ENCODE data around the gene BCAS2. TPM values are rescaled to one million over a fixed set of nuclear protein-coding genes. Genes with fewer than 3 reads are reported as not detected.

BCAS2 gene
- total and polyA plus RNA-seq, 3 experiments from 2014 or later = 62.9 to 99.9 (median 66.9) TPM

GRCh38 chr1:114607223-114607622 lies 25.8 kb upstream of the BCAS2 start:
- no peaks in the 10 kb centered on the region for H3K9me3 ChIP-seq (ENCODE audit: low read length)
- DNase-seq = no peak
- no peak overlapping the region for H3K4me3 ChIP-seq (ENCODE audit: low read length)
- no peak overlapping the region for H3K27ac ChIP-seq (ENCODE audit: low read depth, low read length)
- H3K4me1 Mint-ChIP-seq = no peaks in the 10 kb centered on the region
- ChIA-PET POLR2A (no interaction called here), CTCF (no interaction called here)
- no peak overlapping the region for H3K27ac Mint-ChIP-seq
- H3K27me3 Mint-ChIP-seq = peaks cover 0 to 14% of the 10 kb centered on the region in 2 donors
- no peaks in the 10 kb centered on the region for H3K36me3 ChIP-seq (ENCODE audit: insufficient read depth, low read length)
- no peak overlapping the region for H3K4me3 Mint-ChIP-seq
- H3K9me3 Mint-ChIP-seq = no peaks in the 10 kb centered on the region
- no peaks in the 10 kb centered on the region for H3K4me1 ChIP-seq (ENCODE audit: insufficient read depth, low read length)
- no peaks in the 10 kb centered on the region for H3K27me3 ChIP-seq (ENCODE audit: insufficient read depth, low read length, poor library complexity, severe bottlenecking)
- H3K36me3 Mint-ChIP-seq = no peaks in the 10 kb centered on the region

- Histone ChIP-seq H3K9me3 (ENCODE audit: low read length) (no peaks in the 10 kb centered on the region), H3K36me3 (ENCODE audit: insufficient read depth, low read length) (no peaks in the 10 kb centered on the region), H3K4me1 (ENCODE audit: insufficient read depth, low read length) (no peaks in the 10 kb centered on the region), H3K27me3 (ENCODE audit: insufficient read depth, low read length, poor library complexity, severe bottlenecking) (no peaks in the 10 kb centered on the region), H3K4me3 (ENCODE audit: low read length) (no peak overlapping the region), H3K27ac (ENCODE audit: low read depth, low read length) (no peak overlapping the region)
- Mint-ChIP-seq H3K36me3 (peaks cover 0 to 4% (median 2%) of the 10 kb centered on the region in 3 donors), H3K4me3 (no peak overlapping the region), H3K4me1 (no peaks in the 10 kb centered on the region), H3K27ac (no peak overlapping the region), H3K27me3 (peaks cover 6 to 23% of the 10 kb centered on the region in 2 donors), H3K9me3 (no peaks in the 10 kb centered on the region)
- ChIA-PET CTCF (no interaction called here), POLR2A (no interaction called here)
- DNase-seq = no peak
These were observed 16.5 kb upstream of the BCAS2 start for GRCh38 chr1:114597949-114598348.

DNA sequence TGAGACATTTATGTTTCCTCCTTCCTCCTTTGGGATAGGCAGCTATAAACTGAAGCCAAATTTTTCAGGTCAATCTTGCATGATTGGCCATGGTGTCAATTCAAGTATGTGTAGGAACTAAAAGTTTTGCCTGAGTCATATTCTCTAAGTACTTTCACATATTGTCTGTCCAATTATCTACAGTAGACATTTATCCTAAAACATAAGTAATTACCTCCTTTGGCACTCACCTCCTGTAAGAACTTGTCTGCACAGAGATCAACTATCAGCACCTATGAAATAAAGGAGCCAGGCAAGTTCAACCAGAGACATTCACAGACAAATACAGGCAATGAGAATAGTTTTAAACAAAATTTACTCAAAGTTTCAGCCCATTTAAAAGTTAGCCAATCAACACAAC lies 14.2 kb upstream of the BCAS2 start:
- H3K4me1 Mint-ChIP-seq = no peaks in the 10 kb centered on the region
- H3K4me3 Mint-ChIP-seq = no peak overlapping the region
- H3K27ac ChIP-seq (ENCODE audit: low read depth, low read length) = no peak overlapping the region
- H3K27me3 Mint-ChIP-seq = peaks cover 17 to 33% of the 10 kb centered on the region in 2 donors
- H3K4me1 ChIP-seq (ENCODE audit: insufficient read depth, low read length) = no peaks in the 10 kb centered on the region
- ChIA-PET POLR2A (no interaction called here), CTCF (no interaction called here)
- no peaks in the 10 kb centered on the region for H3K36me3 ChIP-seq (ENCODE audit: insufficient read depth, low read length)
- H3K4me3 ChIP-seq (ENCODE audit: low read length) = no peak overlapping the region
- no peak overlapping the region for H3K27ac Mint-ChIP-seq
- H3K9me3 Mint-ChIP-seq = no peaks in the 10 kb centered on the region
- no peak for DNase-seq
- H3K9me3 ChIP-seq (ENCODE audit: low read length) = no peaks in the 10 kb centered on the region
- H3K36me3 Mint-ChIP-seq = peaks cover 0 to 4% (median 2%) of the 10 kb centered on the region in 3 donors
- no peaks in the 10 kb centered on the region for H3K27me3 ChIP-seq (ENCODE audit: insufficient read depth, low read length, poor library complexity, severe bottlenecking)

- no peak overlapping the region for H3K27ac Mint-ChIP-seq
- ChIA-PET POLR2A (no interaction called here), CTCF (no interaction called here)
- Histone ChIP-seq H3K9me3 (ENCODE audit: low read length) (no peaks in the 10 kb centered on the region), H3K27ac (ENCODE audit: low read depth, low read length) (no peak overlapping the region), H3K4me3 (ENCODE audit: low read length) (no peak overlapping the region), H3K36me3 (ENCODE audit: insufficient read depth, low read length) (no peaks in the 10 kb centered on the region), H3K27me3 (ENCODE audit: insufficient read depth, low read length, poor library complexity, severe bottlenecking) (no peaks in the 10 kb centered on the region), H3K4me1 (ENCODE audit: insufficient read depth, low read length) (no peaks in the 10 kb centered on the region)
- H3K4me3 Mint-ChIP-seq = no peak overlapping the region
- peaks cover 0 to 4% (median 2%) of the 10 kb centered on the region in 3 donors for H3K36me3 Mint-ChIP-seq
- peaks cover 19 to 40% of the 10 kb centered on the region in 2 donors for H3K27me3 Mint-ChIP-seq
- H3K9me3 Mint-ChIP-seq = no peaks in the 10 kb centered on the region
- H3K4me1 Mint-ChIP-seq = no peaks in the 10 kb centered on the region
- no peak for DNase-seq
These were observed 12.6 kb upstream of the BCAS2 start for GRCh38 chr1:114594046-114594445.

DNA sequence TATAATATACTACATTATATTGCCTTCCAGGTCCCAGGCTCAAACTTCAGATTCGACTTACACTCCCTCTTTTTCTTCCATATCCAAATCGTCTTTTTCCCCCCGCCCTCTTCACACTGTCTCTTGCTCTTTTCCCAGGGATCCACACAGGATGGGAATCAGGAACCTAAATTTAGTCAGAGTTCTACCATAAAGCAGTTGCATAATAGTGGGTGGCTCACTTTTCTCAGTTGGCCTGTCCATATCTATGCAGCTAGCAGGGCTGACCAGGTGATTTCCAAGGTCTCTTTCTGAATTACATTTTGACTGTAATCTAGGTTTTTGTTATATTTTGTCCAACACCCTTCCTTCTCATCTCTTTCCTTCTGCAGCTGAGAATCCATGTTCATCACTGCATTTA lies 7.7 kb upstream of the BCAS2 start:
- Histone ChIP-seq H3K27ac (ENCODE audit: low read depth, low read length) (no peak overlapping the region), H3K9me3 (ENCODE audit: low read length) (no peaks in the 10 kb centered on the region), H3K4me1 (ENCODE audit: insufficient read depth, low read length) (no peaks in the 10 kb centered on the region), H3K4me3 (ENCODE audit: low read length) (no peak overlapping the region), H3K36me3 (ENCODE audit: insufficient read depth, low read length) (no peaks in the 10 kb centered on the region), H3K27me3 (ENCODE audit: insufficient read depth, low read length, poor library complexity, severe bottlenecking) (no peaks in the 10 kb centered on the region)
- no peak overlapping the region for H3K4me3 Mint-ChIP-seq
- CTCF ChIA-PET = no interaction called here
- DNase-seq = no peak
- peaks cover 16 to 33% of the 10 kb centered on the region in 2 donors for H3K27me3 Mint-ChIP-seq
- peaks cover 0 to 3% (median 0%) of the 10 kb centered on the region in 3 donors for H3K36me3 Mint-ChIP-seq
- H3K27ac Mint-ChIP-seq = no peak overlapping the region
- H3K9me3 Mint-ChIP-seq = no peaks in the 10 kb centered on the region
- POLR2A ChIA-PET = no interaction called here
- H3K4me1 Mint-ChIP-seq = no peaks in the 10 kb centered on the region

GRCh38 chr1:114588196-114588689 lies 6.8 kb upstream of the BCAS2 start:
- DNase-seq = no peak
- POLR2A ChIA-PET = interaction anchor here (0.6 kb wide), 1 partner anchor 776 kb away, joined by 3 read pairs; the partner anchor contains the start of gene RSBN1
- Mint-ChIP-seq H3K9me3 (peaks cover 0 to 2% (median 0%) of the 10 kb centered on the region in 5 donors), H3K4me1 (no peaks in the 10 kb centered on the region), H3K4me3 (no peak overlapping the region), H3K27me3 (peaks cover 16 to 27% of the 10 kb centered on the region in 2 donors), H3K36me3 (peaks cover 0 to 4% (median 3%) of the 10 kb centered on the region in 3 donors), H3K27ac (peak overlapping the region in 1 of 8 donors; percentile 43)
- CTCF ChIA-PET = no interaction called here
- Histone ChIP-seq H3K27ac (ENCODE audit: low read depth, low read length) (no peak overlapping the region), H3K4me3 (ENCODE audit: low read length) (no peak overlapping the region), H3K27me3 (ENCODE audit: insufficient read depth, low read length, poor library complexity, severe bottlenecking) (no peaks in the 10 kb centered on the region), H3K9me3 (ENCODE audit: low read length) (no peaks in the 10 kb centered on the region), H3K36me3 (ENCODE audit: insufficient read depth, low read length) (no peaks in the 10 kb centered on the region), H3K4me1 (ENCODE audit: insufficient read depth, low read length) (no peaks in the 10 kb centered on the region)

DNA sequence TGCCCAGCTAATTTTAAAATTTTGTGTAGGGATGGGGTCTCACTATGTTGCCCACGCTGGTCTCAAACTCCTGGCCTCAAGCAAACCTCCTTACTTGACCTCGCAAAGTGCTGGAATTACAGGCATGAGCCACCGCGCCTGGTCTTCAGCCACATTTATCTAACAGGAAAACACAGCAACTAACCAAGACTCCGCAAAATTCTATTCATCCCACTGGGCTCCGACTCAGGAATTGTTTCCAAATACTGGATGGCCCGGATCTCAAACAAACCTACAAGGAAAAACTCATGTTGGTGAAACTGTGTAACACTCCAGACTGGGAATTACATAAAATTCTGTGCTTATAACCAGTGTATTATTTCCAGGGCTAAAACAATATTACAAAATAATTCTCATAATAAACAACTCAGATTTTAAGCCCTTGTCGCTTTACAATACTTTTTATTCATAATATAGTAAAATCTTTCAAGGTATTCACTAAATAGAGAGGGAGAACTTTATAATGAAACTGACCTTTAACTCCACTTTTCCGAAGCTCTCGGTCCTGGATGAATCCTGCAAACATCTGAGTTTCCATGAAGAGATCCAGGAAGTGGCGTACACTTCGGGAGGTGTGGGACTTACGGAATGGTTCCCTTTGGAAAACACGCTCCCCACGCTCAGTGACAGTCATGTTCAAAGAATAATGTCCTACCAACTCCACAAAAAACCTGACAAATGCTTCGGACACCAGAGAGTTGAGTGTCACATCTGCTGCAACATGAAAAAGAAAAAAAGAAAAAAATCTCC lies 6.0 kb upstream of the BCAS2 start:
- no peak overlapping the region for H3K27ac Mint-ChIP-seq
- ChIA-PET POLR2A (interaction anchor here (0.6 kb wide), 1 partner anchor 775 kb away, joined by 3 read pairs; the partner anchor contains the start of gene RSBN1), CTCF (interaction anchor here (1.3 kb wide), 1 partner anchor 241 kb away, joined by 3 read pairs; no protein-coding TSS in a partner anchor)
- peaks cover 0 to 2% (median 0%) of the 10 kb centered on the region in 5 donors for H3K9me3 Mint-ChIP-seq
- H3K9me3 ChIP-seq (ENCODE audit: low read length) = no peaks in the 10 kb centered on the region
- DNase-seq = no peak
- no peak overlapping the region for H3K27ac ChIP-seq (ENCODE audit: low read depth, low read length)
- H3K4me3 ChIP-seq (ENCODE audit: low read length) = no peak overlapping the region
- H3K27me3 Mint-ChIP-seq = peaks cover 10 to 20% of the 10 kb centered on the region in 2 donors
- H3K36me3 ChIP-seq (ENCODE audit: insufficient read depth, low read length) = no peaks in the 10 kb centered on the region
- no peak overlapping the region for H3K4me3 Mint-ChIP-seq
- H3K4me1 Mint-ChIP-seq = peaks cover 2 to 3% (median 2%) of the 10 kb centered on the region in 3 donors
- H3K36me3 Mint-ChIP-seq = peaks cover 0 to 4% (median 3%) of the 10 kb centered on the region in 3 donors
- no peaks in the 10 kb centered on the region for H3K27me3 ChIP-seq (ENCODE audit: insufficient read depth, low read length, poor library complexity, severe bottlenecking)
- H3K4me1 ChIP-seq (ENCODE audit: insufficient read depth, low read length) = no peaks in the 10 kb centered on the region

- ChIA-PET POLR2A (no interaction called here), CTCF (interaction anchor here (1.3 kb wide), 1 partner anchor 240 kb away, joined by 3 read pairs; no protein-coding TSS in a partner anchor)
- Histone ChIP-seq H3K9me3 (ENCODE audit: low read length) (no peaks in the 10 kb centered on the region), H3K27me3 (ENCODE audit: insufficient read depth, low read length, poor library complexity, severe bottlenecking) (no peaks in the 10 kb centered on the region), H3K27ac (ENCODE audit: low read depth, low read length) (no peak overlapping the region), H3K36me3 (ENCODE audit: insufficient read depth, low read length) (no peaks in the 10 kb centered on the region), H3K4me3 (ENCODE audit: low read length) (no peak overlapping the region), H3K4me1 (ENCODE audit: insufficient read depth, low read length) (peaks cover 5% of the 10 kb centered on the region)
- Mint-ChIP-seq H3K9me3 (peaks cover 0 to 3% (median 1%) of the 10 kb centered on the region in 5 donors), H3K27ac (no peak overlapping the region), H3K4me3 (no peak overlapping the region), H3K36me3 (peaks cover 3 to 6% (median 3%) of the 10 kb centered on the region in 3 donors), H3K27me3 (peaks cover 10 to 20% of the 10 kb centered on the region in 2 donors), H3K4me1 (peaks cover 8 to 12% (median 10%) of the 10 kb centered on the region in 3 donors)
- DNase-seq = no peak
These were observed 5.2 kb upstream of the BCAS2 start for GRCh38 chr1:114586513-114587047.
